B cell (primary cell): ENCODE measurements around the gene AASS. TPM values are rescaled to one million over a fixed set of nuclear protein-coding genes. Genes with fewer than 3 reads are reported as not detected.

ENCODE experiments used
- ATAC-seq: fragments of 200-7000 bp; cut with Tn5 transposase; one replicate; pipeline ENCODE4 v1.10.0; 2021; ENCODE audit warnings: low read depth, mild to moderate bottlenecking, moderate number of reproducible peaks, moderate library complexity
- CTCF ChIA-PET: fragments of 350-600 bp; sonication (Branson Sonifier 250); formaldehyde crosslinking; loops from one replicate; lab custom pipeline; 2021; ENCODE audit warnings: antibody characterized with exemption, inconsistent platforms; lab: Charles Lee
- POLR2A ChIA-PET: fragments of 350-600 bp; sonication (Branson Sonifier 250); formaldehyde crosslinking; loops from one replicate; lab custom pipeline; 2021; ENCODE audit warnings: antibody characterized with exemption; lab: Charles Lee
- DNase-seq: peaks from one replicate; pipeline ENCODE4 v3.0.0; 2013
- H2AFZ ChIP-seq: 2 replicates; pipeline ENCODE4 v1.6.1; 2012; ENCODE audit warnings: mild to moderate bottlenecking, low read depth, low read length; ENCODE audit not compliant: insufficient read depth, poor library complexity, severe bottlenecking
- H3K27ac ChIP-seq, 2 donors: 1 replicate in 1 of 2; 2 replicates in 1 of 2; pipeline ENCODE4 v1.5.1; 2012 to 2013; ENCODE audit warnings: low read length in 2 of 2, mild to moderate bottlenecking in 2 of 2, moderate library complexity in 1 of 2
- H3K27me3 ChIP-seq, 4 experiments: fragments of 200-600 bp in 1 of 4; sonication (generic) in 1 of 4; replicated peaks in 1 of 4; 1 replicate in 2 of 4; 2 replicates in 2 of 4; pipeline versions ENCODE4 v1.6.1 to v1.7.0; 2013 to 2016; ENCODE audit warnings: low read length in 3 of 4, mild to moderate bottlenecking in 2 of 4, mixed read lengths in 1 of 4, moderate library complexity in 1 of 4; ENCODE audit not compliant: insufficient read depth in 4 of 4, control insufficient read depth in 3 of 4; ENCODE audit errors: control extremely low read depth in 1 of 4
- H3K36me3 ChIP-seq, 2 experiments: replicated peaks in 1 of 2; 1 replicate in 1 of 2; 2 replicates in 1 of 2; pipeline versions ENCODE4 v1.6.1 to v1.7.1; 2013; ENCODE audit warnings: low read length in 1 of 2; ENCODE audit not compliant: insufficient read depth in 2 of 2, control insufficient read depth in 1 of 2; ENCODE audit errors: control extremely low read depth in 1 of 2, extremely low read depth in 1 of 2
- H3K4me1 ChIP-seq, 2 donors: fragments of 200-600 bp in 1 of 2; sonication (generic) in 1 of 2; 1 replicate in 1 of 2; 2 replicates in 1 of 2; pipeline versions ENCODE4 v1.5.1 to v1.6.1; 2013 to 2017; ENCODE audit warnings: low read length in 2 of 2; ENCODE audit not compliant: control insufficient read depth in 2 of 2, insufficient read depth in 2 of 2
- H3K4me2 ChIP-seq: replicated peaks from 2 replicates; pipeline ENCODE3; 2012; ENCODE audit warnings: mild to moderate bottlenecking, low read depth, low read length; ENCODE audit not compliant: poor library complexity, severe bottlenecking
- H3K4me3 ChIP-seq, 5 experiments: fragments of 200-600 bp in 1 of 5; sonication (generic) in 1 of 5; 1 replicate in 3 of 5; 2 replicates in 2 of 5; pipeline versions ENCODE4 v1.5.1 to v1.7.0; 2011 to 2016; ENCODE audit warnings: low read length in 4 of 5, mild to moderate bottlenecking in 4 of 5, low read depth in 2 of 5, control low read depth in 1 of 5, moderate library complexity in 1 of 5; ENCODE audit not compliant: insufficient read depth in 1 of 5; ENCODE audit errors: control extremely low read depth in 1 of 5, extremely low read depth in 1 of 5
- H3K79me2 ChIP-seq: fragments of 200-600 bp; sonication (generic); one replicate; pipeline ENCODE4 v1.6.0; 2016; ENCODE audit warnings: low read length; ENCODE audit not compliant: control insufficient read depth, insufficient read depth
- H3K9ac ChIP-seq: fragments of 200-600 bp; sonication (generic); 2 replicates; pipeline ENCODE4 v1.6.1; 2017; ENCODE audit warnings: mild to moderate bottlenecking, low read length, moderate library complexity
- H3K9me3 ChIP-seq, 3 donors: one replicate each; pipeline versions ENCODE4 v1.6.1 to v1.7.1; 2013; ENCODE audit warnings: low read length in 2 of 3; ENCODE audit not compliant: control insufficient read depth in 2 of 3, insufficient read depth in 1 of 3; ENCODE audit errors: control extremely low read depth in 1 of 3
- H4K20me1 ChIP-seq: 2 replicates; pipeline ENCODE4 v1.6.0; 2012; ENCODE audit warnings: mild to moderate bottlenecking, low read length; ENCODE audit not compliant: insufficient read depth, control insufficient read depth, poor library complexity, severe bottlenecking
- H3K27ac Mint-ChIP-seq: one replicate; pipeline ENCODE4 v1.8.0; 2021; ENCODE audit warnings: mixed read lengths
- H3K27me3 Mint-ChIP-seq: one replicate; pipeline ENCODE4 v1.8.0; 2021; ENCODE audit warnings: mixed read lengths
- H3K4me1 Mint-ChIP-seq: one replicate; pipeline ENCODE4 v1.8.0; 2021; ENCODE audit warnings: mixed read lengths
- H3K4me3 Mint-ChIP-seq: one replicate; pipeline ENCODE4 v1.8.0; 2021; ENCODE audit warnings: mixed read lengths
- H3K9me3 Mint-ChIP-seq: one replicate; pipeline ENCODE4 v1.8.0; 2022; ENCODE audit warnings: mixed read lengths; ENCODE audit not compliant: insufficient read depth
- CTCF ChIP-seq: fragments of 200-600 bp; IDR thresholded peaks from one replicate; pipeline ENCODE4 v1.8.0; 2022; ENCODE audit warnings: antibody characterized with exemption, mild to moderate bottlenecking
- EZH2 ChIP-seq: IDR thresholded peaks from 2 replicates; pipeline ENCODE4 v1.6.1; 2012; ENCODE audit warnings: borderline replicate concordance, low read depth, mild to moderate bottlenecking, moderate library complexity, low read length; ENCODE audit not compliant: insufficient read depth, poor library complexity, severe bottlenecking
- WGBS: methylation state at CpG from one replicate; pipeline ENCODE4 v1.1.5; 2013; ENCODE audit warnings: missing lambda C conversion rate; ENCODE audit not compliant: insufficient coverage; 5-methylcytosine and 5-hydroxymethylcytosine counted together
- intact Hi-C: fragments of 100-400 bp; cut with micrococcal nuclease; formaldehyde crosslinking; loops from one replicate; pipeline ENCODE4 v1.10.0; 2022
- polyA plus RNA-seq: library from polyadenylated mRNA; depleted of rRNA; stranded (reverse); fragments of >200 nt; gene quantifications from 2 replicates; pipeline ENCODE4 v1.2.3, GENCODE V29; 2012
- total RNA-seq, 2 donors: library from RNA; stranded (reverse); fragments of 120-200 nt in 1 of 2; gene quantifications; 1 replicate in 1 of 2; 2 replicates in 1 of 2; pipeline versions ENCODE4 v1.2.3 to v1.2.4, GENCODE V29; 2013 to 2022

AASS gene
- total and polyA plus RNA-seq, 2 donors (not counting 1 experiment from before 2014, with no cell fraction given): 2.1 to 10.6 TPM

- no peaks in the 10 kb centered on the region for H3K9me3 Mint-ChIP-seq
- DNase-seq (no peak), ATAC-seq (no peak)
- Histone ChIP-seq H3K9me3 (no peaks in the 10 kb centered on the region), H3K79me2 (no peaks in the 10 kb centered on the region), H3K9ac (no peak overlapping the region), H4K20me1 (no peaks in the 10 kb centered on the region), H3K4me2 (no peak overlapping the region), H3K36me3 (no peaks in the 10 kb centered on the region), H3K27ac (no peak overlapping the region), H3K4me1 (no peaks in the 10 kb centered on the region), H2AFZ (no peak overlapping the region), H3K4me3 (no peak overlapping the region), H3K27me3 (no peaks in the 10 kb centered on the region)
- POLR2A ChIA-PET: no interaction called here
- no CpG with 5 or more reads among the region's 3 CpGs for WGBS
- CTCF ChIA-PET: no interaction called here
- TF ChIP-seq EZH2: no peak
- no peak overlapping the region for H3K4me3 Mint-ChIP-seq
- H3K4me1 Mint-ChIP-seq: no peaks in the 10 kb centered on the region
- intact Hi-C loops: no loop called here
- no peak overlapping the region for H3K27ac Mint-ChIP-seq
- peaks cover 3% of the 10 kb centered on the region for H3K27me3 Mint-ChIP-seq
These were observed 105.9 kb downstream of the AASS start for GRCh38 chr7:122038134-122038533.

- no peaks in the 10 kb centered on the region for H4K20me1 ChIP-seq
- H3K4me3 ChIP-seq: no peak overlapping the region
- no peaks in the 10 kb centered on the region for H3K4me1 Mint-ChIP-seq
- ChIA-PET CTCF (no interaction called here), POLR2A (no interaction called here)
- H3K27ac Mint-ChIP-seq: no peak overlapping the region
- ATAC-seq (no peak), DNase-seq (no peak)
- H3K27me3 Mint-ChIP-seq: no peaks in the 10 kb centered on the region
- no peak overlapping the region for H3K4me2 ChIP-seq
- TF ChIP-seq EZH2 (no peak), CTCF (no peak)
- no peaks in the 10 kb centered on the region for H3K9me3 ChIP-seq
- no peaks in the 10 kb centered on the region for H3K36me3 ChIP-seq
- H3K4me1 ChIP-seq: no peaks in the 10 kb centered on the region
- H3K9ac ChIP-seq: no peak overlapping the region
- H3K4me3 Mint-ChIP-seq: no peak overlapping the region
- H3K27ac ChIP-seq: no peak overlapping the region
- H3K79me2 ChIP-seq: no peaks in the 10 kb centered on the region
- intact Hi-C loops: no loop called here
- no peaks in the 10 kb centered on the region for H3K27me3 ChIP-seq
- 100% methylated on average over 1 of the region's 1 CpG for WGBS
- no peaks in the 10 kb centered on the region for H3K9me3 Mint-ChIP-seq
- H2AFZ ChIP-seq: no peak overlapping the region
These were observed 108.2 kb downstream of the AASS start for GRCh38 chr7:122035876-122036275.
